GM23338 (cell line): Measurements from ENCODE around the gene PHETA2. TPM values are rescaled to one million over a fixed set of nuclear protein-coding genes. Genes with fewer than 3 reads are reported as not detected.

ENCODE experiments used
- ATAC-seq: fragments of 200-7000 bp; cut with Tn5 transposase; 3 replicates; pipeline ENCODE4 v1.9.1; 2020
- DNase-seq: peaks from one replicate; pipeline ENCODE4 v3.0.0-alpha.2; 2015; ENCODE audit warnings: low spot score
- H2AFZ ChIP-seq: fragments of 200-600 bp; sonication (generic); 2 replicates; pipeline ENCODE4 v1.8.0; 2016; ENCODE audit warnings: antibody characterized with exemption, mild to moderate bottlenecking, moderate library complexity
- H3F3A ChIP-seq: fragments of 200-600 bp; sonication (generic); replicated peaks from 2 replicates; pipeline ENCODE4 v1.8.0; 2017; ENCODE audit warnings: antibody characterized with exemption, mixed run types, low read depth
- H3K27ac ChIP-seq: fragments of 200-600 bp; sonication (generic); 2 replicates; pipeline ENCODE4 v1.6.1; 2016; ENCODE audit warnings: low read depth
- H3K27me3 ChIP-seq: fragments of 200-600 bp; sonication (generic); 2 replicates; pipeline ENCODE4 v1.8.0; 2016; ENCODE audit warnings: mild to moderate bottlenecking, mixed run types, moderate library complexity; ENCODE audit not compliant: insufficient read depth
- H3K36me3 ChIP-seq: fragments of 200-600 bp; sonication (generic); 2 replicates; pipeline ENCODE4 v1.8.0; 2016; ENCODE audit warnings: mild to moderate bottlenecking; ENCODE audit not compliant: insufficient read depth
- H3K4me1 ChIP-seq: fragments of 200-600 bp; sonication (generic); 2 replicates; pipeline ENCODE4 v1.8.0; 2016; ENCODE audit warnings: mild to moderate bottlenecking, moderate library complexity; ENCODE audit not compliant: insufficient read depth
- H3K4me2 ChIP-seq: fragments of 200-600 bp; sonication (generic); 2 replicates; pipeline ENCODE4 v1.7.1; 2017; ENCODE audit warnings: mixed run types
- H3K4me3 ChIP-seq: fragments of 200-600 bp; sonication (generic); 2 replicates; pipeline ENCODE4 v1.6.1; 2016; ENCODE audit warnings: mixed run types
- H3K79me2 ChIP-seq: fragments of 200-600 bp; sonication (generic); replicated peaks from 2 replicates; pipeline ENCODE4 v1.8.0; 2017; ENCODE audit warnings: mild to moderate bottlenecking; ENCODE audit not compliant: insufficient read depth
- H3K9me2 ChIP-seq: fragments of 200-600 bp; sonication (generic); 2 replicates; pipeline ENCODE4 v1.8.0; 2017; ENCODE audit not compliant: insufficient read depth
- H4K20me1 ChIP-seq: fragments of 200-600 bp; sonication (generic); replicated peaks from 2 replicates; pipeline ENCODE4 v1.8.0; 2017; ENCODE audit warnings: mild to moderate bottlenecking; ENCODE audit not compliant: insufficient read depth
- H3K27ac Mint-ChIP-seq: 2 replicates; pipeline ENCODE4 v1.8.0; 2020; ENCODE audit warnings: inconsistent platforms, mild to moderate bottlenecking, moderate library complexity, mixed read lengths
- H3K27me3 Mint-ChIP-seq: 3 replicates; pipeline ENCODE4 v1.8.0; 2022; ENCODE audit warnings: low read depth, mild to moderate bottlenecking, moderate library complexity, mixed read lengths, inconsistent platforms; ENCODE audit not compliant: insufficient read depth, poor library complexity
- H3K36me3 Mint-ChIP-seq: 3 replicates; pipeline ENCODE4 v1.8.0; 2021; ENCODE audit warnings: low read depth, mild to moderate bottlenecking, inconsistent platforms, moderate library complexity, mixed read lengths
- H3K4me1 Mint-ChIP-seq: 3 replicates; pipeline ENCODE4 v1.8.0; 2020; ENCODE audit warnings: mild to moderate bottlenecking, inconsistent platforms, mixed read lengths
- H3K4me3 Mint-ChIP-seq: 3 replicates; pipeline ENCODE4 v1.8.0; 2021; ENCODE audit warnings: moderate library complexity, mild to moderate bottlenecking, inconsistent platforms, mixed read lengths
- H3K9me3 Mint-ChIP-seq: 3 replicates; pipeline ENCODE4 v1.8.0; 2020; ENCODE audit warnings: moderate library complexity, mild to moderate bottlenecking, inconsistent platforms, mixed read lengths
- CREB1 ChIP-seq: fragments of 250-450 bp; sonication (Bioruptor Pico); IDR thresholded peaks from 2 replicates; pipeline ENCODE4 v1.5.0; 2020; ENCODE audit warnings: low read depth, mild to moderate bottlenecking, moderate library complexity
- EZH2 ChIP-seq: fragments of 200-600 bp; sonication (generic); IDR thresholded peaks from one replicate; pipeline ENCODE4 v1.8.0; 2017; ENCODE audit warnings: antibody characterized with exemption, mild to moderate bottlenecking, low read depth; ENCODE audit not compliant: unreplicated experiment
- EZH2phosphoT487 ChIP-seq: fragments of 200-600 bp; sonication (generic); IDR thresholded peaks from one replicate; pipeline ENCODE4 v1.8.1; 2018; ENCODE audit warnings: antibody characterized with exemption; ENCODE audit not compliant: unreplicated experiment
- JUNB ChIP-seq: IDR thresholded peaks from one replicate; pipeline ENCODE4 v1.6.1; 2016; ENCODE audit warnings: antibody characterized with exemption; ENCODE audit not compliant: unreplicated experiment
- POLR2AphosphoS5 ChIP-seq: IDR thresholded peaks from 2 replicates; pipeline ENCODE4 v1.6.1; 2016; ENCODE audit warnings: antibody characterized with exemption, low read depth
- ZNF114 ChIP-seq: fragments of 250-450 bp; sonication (Bioruptor Pico); IDR thresholded peaks from 2 replicates; pipeline ENCODE4 v1.5.0; 2020; ENCODE audit warnings: mild to moderate bottlenecking, moderate library complexity
- ZNF331 ChIP-seq: fragments of 250-450 bp; sonication (Bioruptor Pico); IDR thresholded peaks from 2 replicates; pipeline ENCODE4 v1.5.0; 2020; ENCODE audit warnings: low read depth, mild to moderate bottlenecking, moderate library complexity
- polyA plus RNA-seq: library from polyadenylated mRNA; unstranded; fragments of >200 nt; fragmentation: Nextera tagmentation; extraction: Ambion mirVana; gene quantifications from 2 replicates; pipeline ENCODE4 v1.2.1, GENCODE V29; 2016
- total RNA-seq: library from RNA; depleted of rRNA; stranded (reverse); fragments of >200 nt; shearing (Covaris generic); gene quantifications from 2 replicates; pipeline ENCODE4 v1.2.3, GENCODE V29; 2014
- TF ChIP-seq, protein P1 (sequence below): IDR thresholded peaks from 2 replicates; pipeline ENCODE4 v1.6.1; 2016; ENCODE audit warnings: antibody characterized with exemption
- TF ChIP-seq, protein P2 (sequence below), 2 experiments: fragments of 200-600 bp in 1 of 2; sonication (generic) in 1 of 2; conservative IDR thresholded peaks; 2 replicates each; pipeline versions ENCODE4 v1.5.1 to v1.6.1; 2016 to 2017; ENCODE audit warnings: antibody characterized with exemption in 2 of 2, low read depth in 2 of 2, mild to moderate bottlenecking in 2 of 2, moderate library complexity in 1 of 2
- TF ChIP-seq, protein P3 (sequence below): IDR thresholded peaks from one replicate; pipeline ENCODE4 v1.6.1; 2018; ENCODE audit warnings: antibody characterized with exemption; ENCODE audit not compliant: unreplicated experiment

Gene PHETA2
- total and polyA plus RNA-seq, 2 experiments from 2014 or later: 4.5 to 7.6 TPM

DNA sequence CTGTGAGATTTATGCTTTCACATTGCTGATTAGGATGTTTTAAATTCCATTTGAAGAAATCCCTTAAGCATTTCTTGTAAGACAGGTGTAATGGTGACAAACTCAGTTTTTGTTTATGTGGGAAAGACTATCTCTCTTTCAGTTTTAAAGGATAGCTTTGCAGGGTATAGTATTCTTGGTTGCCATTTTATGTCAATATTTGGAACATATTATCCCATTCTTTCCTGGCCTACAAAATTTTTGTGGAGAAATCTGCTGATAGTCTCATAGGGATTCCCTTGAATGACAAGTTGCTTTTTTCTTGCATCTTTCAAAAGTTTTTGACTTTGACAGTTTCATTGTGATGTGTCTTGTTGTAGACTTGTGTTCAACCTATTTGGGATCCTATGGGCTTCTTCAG lies 32.3 kb upstream of the PHETA2 start:
- H3K4me1 Mint-ChIP-seq: no peaks in the 10 kb centered on the region
- H3K4me3 ChIP-seq: no peak overlapping the region
- TF ChIP-seq CREB1 (CRISPR knock-in tag) (no peak), EZH2 (no peak), POLR2AphosphoS5 (no peak), ZNF114 (no peak), EZH2phosphoT487 (no peak), ZNF331 (CRISPR knock-in tag) (no peak), JUNB (no peak)
- TF ChIP-seq, protein P1, sequence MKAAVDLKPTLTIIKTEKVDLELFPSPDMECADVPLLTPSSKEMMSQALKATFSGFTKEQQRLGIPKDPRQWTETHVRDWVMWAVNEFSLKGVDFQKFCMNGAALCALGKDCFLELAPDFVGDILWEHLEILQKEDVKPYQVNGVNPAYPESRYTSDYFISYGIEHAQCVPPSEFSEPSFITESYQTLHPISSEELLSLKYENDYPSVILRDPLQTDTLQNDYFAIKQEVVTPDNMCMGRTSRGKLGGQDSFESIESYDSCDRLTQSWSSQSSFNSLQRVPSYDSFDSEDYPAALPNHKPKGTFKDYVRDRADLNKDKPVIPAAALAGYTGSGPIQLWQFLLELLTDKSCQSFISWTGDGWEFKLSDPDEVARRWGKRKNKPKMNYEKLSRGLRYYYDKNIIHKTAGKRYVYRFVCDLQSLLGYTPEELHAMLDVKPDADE: no peak
- TF ChIP-seq, protein P2, sequence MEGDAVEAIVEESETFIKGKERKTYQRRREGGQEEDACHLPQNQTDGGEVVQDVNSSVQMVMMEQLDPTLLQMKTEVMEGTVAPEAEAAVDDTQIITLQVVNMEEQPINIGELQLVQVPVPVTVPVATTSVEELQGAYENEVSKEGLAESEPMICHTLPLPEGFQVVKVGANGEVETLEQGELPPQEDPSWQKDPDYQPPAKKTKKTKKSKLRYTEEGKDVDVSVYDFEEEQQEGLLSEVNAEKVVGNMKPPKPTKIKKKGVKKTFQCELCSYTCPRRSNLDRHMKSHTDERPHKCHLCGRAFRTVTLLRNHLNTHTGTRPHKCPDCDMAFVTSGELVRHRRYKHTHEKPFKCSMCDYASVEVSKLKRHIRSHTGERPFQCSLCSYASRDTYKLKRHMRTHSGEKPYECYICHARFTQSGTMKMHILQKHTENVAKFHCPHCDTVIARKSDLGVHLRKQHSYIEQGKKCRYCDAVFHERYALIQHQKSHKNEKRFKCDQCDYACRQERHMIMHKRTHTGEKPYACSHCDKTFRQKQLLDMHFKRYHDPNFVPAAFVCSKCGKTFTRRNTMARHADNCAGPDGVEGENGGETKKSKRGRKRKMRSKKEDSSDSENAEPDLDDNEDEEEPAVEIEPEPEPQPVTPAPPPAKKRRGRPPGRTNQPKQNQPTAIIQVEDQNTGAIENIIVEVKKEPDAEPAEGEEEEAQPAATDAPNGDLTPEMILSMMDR (conservative IDR thresholded peaks at IDR 0.05; ENCODE audit: low read depth in 2 of 2): no peak
- TF ChIP-seq, protein P3, sequence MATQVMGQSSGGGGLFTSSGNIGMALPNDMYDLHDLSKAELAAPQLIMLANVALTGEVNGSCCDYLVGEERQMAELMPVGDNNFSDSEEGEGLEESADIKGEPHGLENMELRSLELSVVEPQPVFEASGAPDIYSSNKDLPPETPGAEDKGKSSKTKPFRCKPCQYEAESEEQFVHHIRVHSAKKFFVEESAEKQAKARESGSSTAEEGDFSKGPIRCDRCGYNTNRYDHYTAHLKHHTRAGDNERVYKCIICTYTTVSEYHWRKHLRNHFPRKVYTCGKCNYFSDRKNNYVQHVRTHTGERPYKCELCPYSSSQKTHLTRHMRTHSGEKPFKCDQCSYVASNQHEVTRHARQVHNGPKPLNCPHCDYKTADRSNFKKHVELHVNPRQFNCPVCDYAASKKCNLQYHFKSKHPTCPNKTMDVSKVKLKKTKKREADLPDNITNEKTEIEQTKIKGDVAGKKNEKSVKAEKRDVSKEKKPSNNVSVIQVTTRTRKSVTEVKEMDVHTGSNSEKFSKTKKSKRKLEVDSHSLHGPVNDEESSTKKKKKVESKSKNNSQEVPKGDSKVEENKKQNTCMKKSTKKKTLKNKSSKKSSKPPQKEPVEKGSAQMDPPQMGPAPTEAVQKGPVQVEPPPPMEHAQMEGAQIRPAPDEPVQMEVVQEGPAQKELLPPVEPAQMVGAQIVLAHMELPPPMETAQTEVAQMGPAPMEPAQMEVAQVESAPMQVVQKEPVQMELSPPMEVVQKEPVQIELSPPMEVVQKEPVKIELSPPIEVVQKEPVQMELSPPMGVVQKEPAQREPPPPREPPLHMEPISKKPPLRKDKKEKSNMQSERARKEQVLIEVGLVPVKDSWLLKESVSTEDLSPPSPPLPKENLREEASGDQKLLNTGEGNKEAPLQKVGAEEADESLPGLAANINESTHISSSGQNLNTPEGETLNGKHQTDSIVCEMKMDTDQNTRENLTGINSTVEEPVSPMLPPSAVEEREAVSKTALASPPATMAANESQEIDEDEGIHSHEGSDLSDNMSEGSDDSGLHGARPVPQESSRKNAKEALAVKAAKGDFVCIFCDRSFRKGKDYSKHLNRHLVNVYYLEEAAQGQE: no peak
- H3K4me1 ChIP-seq: no peaks in the 10 kb centered on the region
- H3K9me3 Mint-ChIP-seq: peaks cover 24% of the 10 kb centered on the region
- H2AFZ ChIP-seq: no peak overlapping the region
- no peaks in the 10 kb centered on the region for H3K27me3 ChIP-seq
- peaks cover 4% of the 10 kb centered on the region; the same call in 2 of the 3 replicates for H3K36me3 Mint-ChIP-seq
- DNase-seq: no peak
- H3F3A ChIP-seq: no peaks in the 10 kb centered on the region
- no peaks in the 10 kb centered on the region for H3K79me2 ChIP-seq
- no peak for ATAC-seq
- H4K20me1 ChIP-seq: no peaks in the 10 kb centered on the region
- peaks cover 5% of the 10 kb centered on the region for H3K27me3 Mint-ChIP-seq
- H3K4me3 Mint-ChIP-seq: no peak overlapping the region
- no peak overlapping the region for H3K27ac ChIP-seq
- H3K36me3 ChIP-seq: no peaks in the 10 kb centered on the region
- no peak overlapping the region for H3K27ac Mint-ChIP-seq
- no peak overlapping the region for H3K4me2 ChIP-seq
- H3K9me2 ChIP-seq: no peaks in the 10 kb centered on the region
